Measurements from ENCODE around the gene FSTL4. TPM values are rescaled to one million over a fixed set of nuclear protein-coding genes. Genes with fewer than 3 reads are reported as not detected.

Gene FSTL4
- total RNA-seq, 2 donors from 2014 or later: 4.5 to 10.1 TPM

GRCh38 chr5:133468596-133468995 is 143.7 kb downstream of the FSTL4 start:
- Histone ChIP-seq H3K4me1 (replicated peaks) (no peaks in the 10 kb centered on the region), H3K9me3 (no peaks in the 10 kb centered on the region), H3K27me3 (replicated peaks; ENCODE audit: insufficient read depth) (no peaks in the 10 kb centered on the region), H3K4me3 (no peak overlapping the region), H3K27ac (no peak overlapping the region), H3K36me3 (no peaks in the 10 kb centered on the region)
- intact Hi-C loops (cut with DNase I): no loop called here
- no peak for DNase-seq (ENCODE audit: low spot score)
- TF ChIP-seq POLR2A (IDR thresholded peaks at IDR 0.05): no peak
- TF ChIP-seq CTCF (IDR thresholded peaks at IDR 0.05): no peak
- TF ChIP-seq POLR2AphosphoS5 (IDR thresholded peaks at IDR 0.05): no peak
- WGBS: 95% methylated on average over 6 of the region's 6 CpGs

GRCh38 chr5:133467826-133468463 is 144.4 kb downstream of the FSTL4 start:
- Histone ChIP-seq H3K9me3 (no peaks in the 10 kb centered on the region), H3K27me3 (replicated peaks; ENCODE audit: insufficient read depth) (no peaks in the 10 kb centered on the region), H3K4me1 (replicated peaks) (no peaks in the 10 kb centered on the region), H3K36me3 (no peaks in the 10 kb centered on the region), H3K27ac (no peak overlapping the region), H3K4me3 (no peak overlapping the region)
- WGBS: 66% methylated on average over 4 of the region's 4 CpGs
- TF ChIP-seq POLR2A (IDR thresholded peaks at IDR 0.05) (no peak), POLR2AphosphoS5 (IDR thresholded peaks at IDR 0.05) (no peak), CTCF (IDR thresholded peaks at IDR 0.05) (no peak)
- intact Hi-C loops (cut with DNase I): no loop called here
- DNase-seq (ENCODE audit: low spot score): no peak

GRCh38 chr5:133467335-133467779 is 145.0 kb downstream of the FSTL4 start:
- 62% methylated on average over 7 of the region's 7 CpGs for WGBS
- Histone ChIP-seq H3K4me3 (no peak overlapping the region), H3K36me3 (no peaks in the 10 kb centered on the region), H3K27me3 (replicated peaks; ENCODE audit: insufficient read depth) (no peaks in the 10 kb centered on the region), H3K27ac (no peak overlapping the region), H3K9me3 (no peaks in the 10 kb centered on the region), H3K4me1 (replicated peaks) (no peaks in the 10 kb centered on the region)
- intact Hi-C loops (cut with DNase I): no loop called here
- no peak for TF ChIP-seq POLR2A (IDR thresholded peaks at IDR 0.05)
- no peak for TF ChIP-seq CTCF (IDR thresholded peaks at IDR 0.05)
- TF ChIP-seq POLR2AphosphoS5 (IDR thresholded peaks at IDR 0.05): no peak
- no peak for DNase-seq (ENCODE audit: low spot score)

- no peak for DNase-seq (ENCODE audit: low spot score)
- intact Hi-C loops (cut with DNase I): no loop called here
- H3K27ac ChIP-seq: no peak overlapping the region
- no peak for TF ChIP-seq CTCF (IDR thresholded peaks at IDR 0.05)
- no peak for TF ChIP-seq POLR2A (IDR thresholded peaks at IDR 0.05)
- no peak for TF ChIP-seq POLR2AphosphoS5 (IDR thresholded peaks at IDR 0.05)
- H3K27me3 ChIP-seq (replicated peaks; ENCODE audit: insufficient read depth): no peaks in the 10 kb centered on the region
- H3K9me3 ChIP-seq: no peaks in the 10 kb centered on the region
- H3K4me1 ChIP-seq (replicated peaks): no peaks in the 10 kb centered on the region
- no peak overlapping the region for H3K4me3 ChIP-seq
- 97% methylated on average over 5 of the region's 5 CpGs for WGBS
- no peaks in the 10 kb centered on the region for H3K36me3 ChIP-seq
Observed at GRCh38 chr5:133466556-133467334, 145.6 kb downstream of the FSTL4 start.

All from prostate gland (tissue), 2 donors.